Mesenchymal stem cell (in vitro differentiated cells and primary cell): ENCODE measurements around the gene RASA3.

ENCODE experiments used
- DNase-seq: peaks from one replicate; pipeline ENCODE4 v3.0.0-alpha.2; 2013
- H2AFZ ChIP-seq: one replicate; pipeline ENCODE4 v1.6.1; 2013; ENCODE audit warnings: low read depth, mild to moderate bottlenecking, control low read depth, inconsistent platforms, low read length, moderate library complexity
- H2AK5ac ChIP-seq: 2 replicates; pipeline ENCODE4 v1.6.1; 2013; ENCODE audit warnings: low read length, moderate library complexity, mild to moderate bottlenecking, inconsistent platforms; ENCODE audit not compliant: severe bottlenecking
- H2BK120ac ChIP-seq: one replicate; pipeline ENCODE4 v1.6.1; 2013; ENCODE audit warnings: low read depth, mild to moderate bottlenecking, inconsistent platforms, low read length, moderate library complexity
- H2BK12ac ChIP-seq, 2 experiments: one replicate each; pipeline ENCODE4 v1.6.1; 2013; ENCODE audit warnings: inconsistent platforms in 2 of 2, low read length in 2 of 2, mild to moderate bottlenecking in 2 of 2, moderate library complexity in 2 of 2, control low read depth in 1 of 2
- H2BK15ac ChIP-seq: one replicate; pipeline ENCODE4 v1.6.1; 2013; ENCODE audit warnings: mild to moderate bottlenecking, low read depth, inconsistent platforms; ENCODE audit not compliant: poor library complexity, severe bottlenecking
- H2BK5ac ChIP-seq: 2 replicates; pipeline ENCODE4 v1.6.1; 2013; ENCODE audit warnings: low read depth, mild to moderate bottlenecking, low read length, control low read depth, inconsistent platforms; ENCODE audit not compliant: poor library complexity, severe bottlenecking
- H3K14ac ChIP-seq, 2 experiments: one replicate each; pipeline ENCODE4 v1.6.1; 2013; ENCODE audit warnings: inconsistent platforms in 2 of 2, low read length in 2 of 2, control low read depth in 1 of 2, mild to moderate bottlenecking in 1 of 2, moderate library complexity in 1 of 2
- H3K18ac ChIP-seq, 2 experiments: one replicate each; pipeline ENCODE4 v1.6.1; 2013; ENCODE audit warnings: inconsistent platforms in 2 of 2, low read length in 2 of 2, control low read depth in 1 of 2, low read depth in 1 of 2, mild to moderate bottlenecking in 1 of 2
- H3K23ac ChIP-seq, 2 experiments: one replicate each; pipeline ENCODE4 v1.6.1; 2013; ENCODE audit warnings: inconsistent platforms in 2 of 2, low read length in 2 of 2, mild to moderate bottlenecking in 2 of 2, moderate library complexity in 2 of 2, control low read depth in 1 of 2
- H3K27ac ChIP-seq: 2 replicates; pipeline ENCODE4 v1.5.1; 2013; ENCODE audit warnings: mild to moderate bottlenecking, moderate library complexity, low read length, control low read depth, inconsistent platforms; ENCODE audit not compliant: poor library complexity, severe bottlenecking
- H3K27me3 ChIP-seq, 2 experiments: 2 replicates each; pipeline versions ENCODE4 v1.6.1 to v1.7.0; 2013; ENCODE audit warnings: low read length in 2 of 2, mild to moderate bottlenecking in 2 of 2, moderate library complexity in 2 of 2, control low read depth in 1 of 2, inconsistent platforms in 1 of 2; ENCODE audit not compliant: control insufficient read depth in 1 of 2, insufficient read depth in 1 of 2
- H3K36me3 ChIP-seq, 2 experiments: 2 replicates each; pipeline versions ENCODE4 v1.6.1 to v1.7.0; 2013; ENCODE audit warnings: low read length in 2 of 2, control low read depth in 1 of 2, inconsistent platforms in 1 of 2, low read depth in 1 of 2, mild to moderate bottlenecking in 1 of 2; ENCODE audit not compliant: insufficient read depth in 2 of 2, control insufficient read depth in 1 of 2
- H3K4ac ChIP-seq, 2 experiments: one replicate each; pipeline ENCODE4 v1.6.1; 2013; ENCODE audit warnings: inconsistent platforms in 2 of 2, low read length in 2 of 2, mild to moderate bottlenecking in 2 of 2, moderate library complexity in 2 of 2, control low read depth in 1 of 2, low read depth in 1 of 2
- H3K4me1 ChIP-seq: 2 replicates; pipeline ENCODE4 v1.6.1; 2013; ENCODE audit warnings: low read depth, low read length, control low read depth; ENCODE audit not compliant: control insufficient read depth, insufficient read depth
- H3K4me2 ChIP-seq: 2 replicates; pipeline ENCODE4 v1.6.1; 2013; ENCODE audit warnings: low read length, mild to moderate bottlenecking, inconsistent platforms; ENCODE audit not compliant: poor library complexity, severe bottlenecking
- H3K4me3 ChIP-seq, 2 experiments: 2 replicates each; pipeline versions ENCODE4 v1.5.1 to v1.7.0; 2013; ENCODE audit warnings: low read length in 2 of 2, mild to moderate bottlenecking in 2 of 2, control low read depth in 1 of 2, low read depth in 1 of 2; ENCODE audit not compliant: insufficient read depth in 1 of 2
- H3K79me1 ChIP-seq: replicated peaks from 2 replicates; pipeline ENCODE4 v1.6.1; 2013; ENCODE audit warnings: mild to moderate bottlenecking, control low read depth, low read length, inconsistent platforms; ENCODE audit not compliant: poor library complexity, severe bottlenecking
- H3K9ac ChIP-seq: 2 replicates; pipeline ENCODE4 v1.7.0; 2013; ENCODE audit warnings: mild to moderate bottlenecking, low read length, moderate library complexity
- H3K9me3 ChIP-seq: 2 replicates; pipeline ENCODE4 v1.7.0; 2013; ENCODE audit warnings: mild to moderate bottlenecking, low read length; ENCODE audit not compliant: control insufficient read depth
- H4K8ac ChIP-seq: one replicate; pipeline ENCODE4 v1.6.1; 2013; ENCODE audit warnings: inconsistent platforms, mild to moderate bottlenecking, low read length, moderate library complexity
- H4K91ac ChIP-seq: one replicate; pipeline ENCODE4 v1.6.1; 2013; ENCODE audit warnings: mild to moderate bottlenecking, low read length, inconsistent platforms
- WGBS: methylation state at CpG from one replicate; pipeline ENCODE4 v1.1.7; 2013; ENCODE audit warnings: mixed read lengths; 5-methylcytosine and 5-hydroxymethylcytosine counted together

Gene RASA3

DNA sequence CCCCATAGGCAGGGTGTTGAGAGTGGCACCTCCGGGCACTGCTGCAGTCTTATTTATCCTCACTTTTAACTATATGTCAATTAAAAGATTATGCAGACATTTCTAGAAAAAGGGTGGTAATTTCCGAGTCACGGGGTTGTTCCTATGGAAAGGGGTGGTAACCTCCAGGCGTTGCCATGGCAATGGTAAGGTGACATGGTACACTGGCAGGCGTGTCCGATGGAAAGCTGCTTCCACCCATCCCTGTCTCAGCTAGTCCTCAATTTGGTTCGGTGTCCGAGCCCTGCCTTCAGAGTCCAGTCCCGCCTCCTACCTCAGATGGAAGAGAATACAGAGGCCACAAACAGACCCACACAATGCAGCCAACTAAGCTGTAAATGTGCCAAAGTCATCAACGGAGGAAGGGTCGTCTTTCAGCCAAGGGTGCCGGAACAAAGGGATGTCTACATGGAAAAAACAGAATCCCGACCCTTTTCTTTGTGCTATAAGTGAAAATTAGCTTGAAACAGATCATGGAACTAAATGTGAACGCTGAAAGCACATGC, 85.9 kb downstream of the RASA3 start:
- no peak overlapping the region for H3K27ac ChIP-seq
- peaks cover 20% of the 10 kb centered on the region for H3K79me1 ChIP-seq
- H3K18ac ChIP-seq = no peak overlapping the region
- no peak overlapping the region for H2BK120ac ChIP-seq
- no peak for DNase-seq
- no peak overlapping the region for H4K8ac ChIP-seq
- WGBS = 94% methylated on average over 13 of the region's 14 CpGs
- H3K27me3 ChIP-seq = no peaks in the 10 kb centered on the region
- peaks cover 38% of the 10 kb centered on the region for H3K4me1 ChIP-seq
- no peak overlapping the region for H2AK5ac ChIP-seq
- no peak overlapping the region for H3K14ac ChIP-seq
- no peak overlapping the region for H2AFZ ChIP-seq
- H2BK15ac ChIP-seq = no peak overlapping the region
- H3K4ac ChIP-seq = no peak overlapping the region
- H3K23ac ChIP-seq = no peak overlapping the region
- no peaks in the 10 kb centered on the region for H3K9me3 ChIP-seq
- H4K91ac ChIP-seq = no peak overlapping the region
- H3K9ac ChIP-seq = no peak overlapping the region
- H2BK12ac ChIP-seq = no peak overlapping the region
- H2BK5ac ChIP-seq = no peak overlapping the region
- H3K4me2 ChIP-seq = no peak overlapping the region
- no peak overlapping the region for H3K4me3 ChIP-seq
- H3K36me3 ChIP-seq = peaks cover 56 to 67% of the 10 kb centered on the region in 2 experiments

DNA sequence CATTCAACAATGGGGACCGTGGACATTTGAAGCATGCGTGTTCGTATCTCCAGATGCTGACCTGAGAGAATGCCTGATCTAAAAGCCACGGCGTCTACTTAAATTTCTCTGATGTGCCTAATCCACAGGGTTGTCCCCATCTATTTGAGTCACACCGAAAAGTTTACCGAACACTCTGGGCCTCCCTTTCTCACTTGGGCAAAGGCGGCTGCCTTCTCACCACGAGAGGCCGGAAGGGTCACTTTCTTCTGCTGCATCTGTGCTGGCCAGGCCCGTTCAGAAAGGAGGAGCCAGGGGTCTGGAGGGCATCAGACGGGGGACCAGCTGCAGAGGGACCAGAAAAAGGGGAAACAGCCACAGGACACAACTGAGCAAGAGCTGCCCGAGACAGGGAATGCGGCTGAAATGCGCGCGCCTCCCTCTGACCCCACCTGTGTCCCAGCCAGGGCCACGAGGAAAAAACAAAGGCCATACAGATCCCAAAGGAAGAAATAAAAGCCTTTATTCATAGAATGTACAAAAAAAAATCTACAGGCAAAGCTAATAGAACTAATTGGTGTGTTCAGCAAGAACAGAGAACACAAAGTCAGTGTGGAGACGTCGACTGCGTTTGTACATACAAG, 87.2 kb downstream of the RASA3 start:
- Histone ChIP-seq H4K91ac (peak overlapping the region; percentile 0), H3K4ac (no peak overlapping the region), H2AK5ac (peak overlapping the region; percentile 12), H2BK5ac (no peak overlapping the region), H3K9ac (peak overlapping the region; percentile 78), H2AFZ (no peak overlapping the region), H3K27ac (no peak overlapping the region), H3K4me2 (no peak overlapping the region), H3K18ac (peak overlapping the region in 1 of 2 experiments; percentile 18), H2BK12ac (no peak overlapping the region), H3K4me3 (no peak overlapping the region), H3K14ac (no peak overlapping the region), H2BK120ac (no peak overlapping the region), H3K9me3 (no peaks in the 10 kb centered on the region), H4K8ac (no peak overlapping the region), H3K4me1 (peaks cover 37% of the 10 kb centered on the region), H2BK15ac (no peak overlapping the region), H3K23ac (peak overlapping the region in 1 of 2 experiments; percentile 74), H3K36me3 (peaks cover 57 to 66% of the 10 kb centered on the region in 2 experiments), H3K79me1 (peaks cover 18% of the 10 kb centered on the region), H3K27me3 (no peaks in the 10 kb centered on the region)
- DNase-seq = no peak
- 71% methylated on average over 16 of the region's 21 CpGs for WGBS

DNA sequence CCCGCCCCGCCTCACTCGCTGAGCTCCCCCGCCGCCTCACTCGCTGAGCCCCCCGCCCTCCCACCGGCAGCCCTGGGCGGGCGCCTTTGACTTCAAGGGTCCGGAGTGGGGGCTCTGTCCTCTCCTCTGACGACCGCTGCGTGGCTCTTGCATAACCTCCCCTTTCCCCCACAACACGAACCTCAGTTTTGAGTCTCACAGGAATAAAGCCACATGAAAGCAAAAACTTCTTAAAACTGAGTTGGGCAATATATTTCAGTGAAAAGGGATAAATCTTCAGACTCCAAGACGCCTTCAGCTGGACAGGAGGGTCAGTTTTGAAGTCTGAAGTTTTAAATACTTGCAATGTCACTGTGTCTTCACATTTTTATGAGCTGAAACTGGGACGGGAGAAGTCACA, 87.9 kb downstream of the RASA3 start:
- Histone ChIP-seq H2BK15ac (no peak overlapping the region), H3K4me1 (peaks cover 34% of the 10 kb centered on the region), H3K4ac (no peak overlapping the region), H2AFZ (no peak overlapping the region), H3K9me3 (no peaks in the 10 kb centered on the region), H3K18ac (no peak overlapping the region), H2BK5ac (no peak overlapping the region), H3K14ac (no peak overlapping the region), H2BK12ac (no peak overlapping the region), H4K91ac (no peak overlapping the region), H3K9ac (peak overlapping the region; percentile 78), H3K36me3 (peaks cover 54 to 66% of the 10 kb centered on the region in 2 experiments), H3K4me2 (no peak overlapping the region), H4K8ac (no peak overlapping the region), H3K23ac (no peak overlapping the region), H3K27me3 (no peaks in the 10 kb centered on the region), H3K79me1 (peaks cover 11% of the 10 kb centered on the region), H2BK120ac (no peak overlapping the region), H3K27ac (no peak overlapping the region), H2AK5ac (no peak overlapping the region), H3K4me3 (no peak overlapping the region)
- DNase-seq = peak; percentile 74
- WGBS = 18% methylated on average over 1 of the region's 17 CpGs

DNA sequence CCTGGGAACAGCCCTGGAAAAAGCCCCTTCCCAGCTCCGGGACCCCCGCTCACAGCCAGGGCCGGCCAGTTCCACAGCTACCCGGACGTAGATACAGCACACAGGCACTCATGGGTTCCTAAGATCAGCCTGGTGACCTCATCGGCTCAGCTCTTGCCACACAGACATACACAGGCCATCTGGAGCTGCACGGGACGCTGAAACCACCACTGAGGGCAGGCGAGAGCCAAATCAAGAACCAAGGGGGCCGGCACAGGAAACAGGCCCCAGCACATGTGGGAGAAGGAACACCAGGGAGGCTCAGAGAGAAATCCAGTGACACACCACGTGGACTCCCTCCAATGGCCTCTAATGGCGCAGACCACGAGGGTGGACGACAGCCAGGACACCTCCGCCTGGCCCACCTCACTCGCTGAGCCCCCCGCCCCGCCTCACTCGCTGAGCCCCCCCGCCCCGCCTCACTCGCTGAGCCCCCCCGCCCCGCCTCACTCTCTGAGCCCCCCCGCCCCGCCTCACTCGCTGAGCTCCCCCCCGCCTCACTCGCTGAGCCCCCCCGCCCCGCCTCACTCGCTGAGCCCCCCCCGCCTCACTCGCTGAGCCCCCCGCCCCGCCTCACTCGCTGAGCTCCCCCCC, 88.9 kb downstream of the RASA3 start:
- Histone ChIP-seq H2BK15ac (no peak overlapping the region), H3K14ac (no peak overlapping the region)

More for the DNA sequence above, 88.9 kb downstream of the RASA3 start:
- Histone ChIP-seq H3K4me2 (no peak overlapping the region), H3K18ac (peak overlapping the region in 1 of 2 experiments; percentile 25), H3K9me3 (no peaks in the 10 kb centered on the region), H2BK12ac (no peak overlapping the region), H3K27ac (no peak overlapping the region), H3K9ac (peak overlapping the region; percentile 64), H2BK120ac (no peak overlapping the region), H3K27me3 (no peaks in the 10 kb centered on the region), H3K36me3 (peaks cover 54 to 68% of the 10 kb centered on the region in 2 experiments), H4K8ac (peak overlapping the region; percentile 4), H3K4me3 (peak overlapping the region in 1 of 2 experiments; percentile 48), H3K4ac (no peak overlapping the region), H4K91ac (peak overlapping the region; percentile 88), H2AFZ (no peak overlapping the region), H2AK5ac (no peak overlapping the region), H3K4me1 (peaks cover 37% of the 10 kb centered on the region), H3K23ac (no peak overlapping the region), H2BK5ac (no peak overlapping the region), H3K79me1 (peaks cover 7% of the 10 kb centered on the region)
- peak; percentile 98 for DNase-seq
- 43% methylated on average over 10 of the region's 37 CpGs for WGBS
